ENCODE results near the gene CYP1A1.
A peak's percentile ranks its signal among the peaks of the same experiment; 100 is the strongest.
"Not testable (repeated sequence)": the region's sequence is repeated elsewhere in the genome, so short reads cannot be mapped to it uniquely, and the experiment has no call there.

CYP1A1 gene, protein sequence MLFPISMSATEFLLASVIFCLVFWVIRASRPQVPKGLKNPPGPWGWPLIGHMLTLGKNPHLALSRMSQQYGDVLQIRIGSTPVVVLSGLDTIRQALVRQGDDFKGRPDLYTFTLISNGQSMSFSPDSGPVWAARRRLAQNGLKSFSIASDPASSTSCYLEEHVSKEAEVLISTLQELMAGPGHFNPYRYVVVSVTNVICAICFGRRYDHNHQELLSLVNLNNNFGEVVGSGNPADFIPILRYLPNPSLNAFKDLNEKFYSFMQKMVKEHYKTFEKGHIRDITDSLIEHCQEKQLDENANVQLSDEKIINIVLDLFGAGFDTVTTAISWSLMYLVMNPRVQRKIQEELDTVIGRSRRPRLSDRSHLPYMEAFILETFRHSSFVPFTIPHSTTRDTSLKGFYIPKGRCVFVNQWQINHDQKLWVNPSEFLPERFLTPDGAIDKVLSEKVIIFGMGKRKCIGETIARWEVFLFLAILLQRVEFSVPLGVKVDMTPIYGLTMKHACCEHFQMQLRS

DNA sequence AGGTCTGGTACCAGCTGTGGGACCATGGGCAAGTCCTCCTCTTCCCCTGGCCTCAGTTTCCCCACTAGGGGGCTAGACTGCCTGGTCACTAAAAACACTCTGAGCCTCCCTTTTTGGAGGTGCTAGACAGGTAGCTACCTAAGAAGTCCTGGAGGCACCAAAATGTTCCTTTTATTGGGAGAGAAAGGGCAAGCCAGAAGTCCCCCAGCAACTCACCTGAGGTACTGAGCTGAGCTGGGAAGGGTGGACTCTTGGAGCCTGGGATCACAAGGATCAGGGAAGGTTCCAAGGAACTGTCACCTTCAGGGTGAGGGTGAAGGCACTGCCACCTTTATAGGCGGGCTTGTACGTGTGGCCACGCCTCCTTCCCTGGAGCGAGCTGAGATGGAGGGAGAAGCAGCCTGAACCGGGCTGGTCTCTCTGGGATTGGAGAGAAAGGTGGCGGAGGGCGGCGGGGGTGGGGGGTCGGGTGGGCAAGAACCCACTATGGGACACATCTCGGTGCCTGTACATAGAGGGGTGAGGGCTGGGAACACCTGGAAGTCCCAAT lies at the start of gene CYP1A1:
Gene CYP1A1, minus strand, starts transcription at position 304 of the 550 bp plus-strand sequence. CDS start 2,431 bp downstream, outside the sequence.
- DNase-seq, result no peak

DNA sequence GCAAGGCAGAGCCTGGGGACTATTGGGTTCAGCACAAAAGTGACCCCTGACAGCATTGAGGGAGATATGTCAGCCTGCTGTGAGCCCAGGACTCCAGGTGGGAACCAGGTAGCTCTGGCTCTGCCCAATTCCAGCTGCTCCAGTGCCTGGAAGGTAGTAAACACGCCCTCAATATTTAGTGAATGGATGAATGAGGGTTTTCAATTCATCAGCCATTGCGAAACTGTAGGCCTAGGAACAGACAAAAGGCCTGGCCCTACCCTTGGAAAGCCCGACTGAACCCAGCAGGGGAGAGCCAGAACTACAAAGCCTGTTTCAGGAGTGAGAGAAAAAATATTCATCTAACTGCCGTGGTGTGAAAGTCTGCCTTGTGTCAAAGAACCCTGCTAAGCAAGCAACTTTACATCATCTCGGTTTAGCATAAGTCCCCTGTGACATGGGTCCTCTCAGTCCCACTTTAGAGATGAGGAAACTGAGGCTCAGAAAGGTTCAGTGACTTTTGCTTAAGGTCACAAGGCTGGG lies 48.5 kb upstream of the CYP1A1 start:
- no peak for DNase-seq

DNA sequence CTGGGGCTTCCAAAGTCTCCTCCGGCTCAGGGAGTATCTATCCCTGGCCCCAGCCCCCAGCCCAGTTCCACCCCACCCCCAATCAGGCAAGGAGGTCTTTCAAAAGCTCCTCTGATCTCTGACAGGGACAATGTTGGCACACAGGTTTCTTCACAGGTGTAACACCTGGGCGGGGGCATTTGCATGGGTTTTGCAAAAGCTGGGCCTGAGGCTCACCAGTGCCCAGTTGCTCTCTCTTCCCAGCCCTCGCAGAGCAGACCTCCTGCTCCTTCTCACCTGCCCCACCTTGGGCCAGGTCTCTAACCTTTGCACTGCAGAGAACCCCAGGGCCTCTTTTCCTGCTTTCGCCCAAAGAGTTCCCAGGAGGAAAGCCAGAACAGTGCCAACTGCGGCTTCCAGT lies 48.0 kb upstream of the CYP1A1 start:
- no peak for DNase-seq

DNA sequence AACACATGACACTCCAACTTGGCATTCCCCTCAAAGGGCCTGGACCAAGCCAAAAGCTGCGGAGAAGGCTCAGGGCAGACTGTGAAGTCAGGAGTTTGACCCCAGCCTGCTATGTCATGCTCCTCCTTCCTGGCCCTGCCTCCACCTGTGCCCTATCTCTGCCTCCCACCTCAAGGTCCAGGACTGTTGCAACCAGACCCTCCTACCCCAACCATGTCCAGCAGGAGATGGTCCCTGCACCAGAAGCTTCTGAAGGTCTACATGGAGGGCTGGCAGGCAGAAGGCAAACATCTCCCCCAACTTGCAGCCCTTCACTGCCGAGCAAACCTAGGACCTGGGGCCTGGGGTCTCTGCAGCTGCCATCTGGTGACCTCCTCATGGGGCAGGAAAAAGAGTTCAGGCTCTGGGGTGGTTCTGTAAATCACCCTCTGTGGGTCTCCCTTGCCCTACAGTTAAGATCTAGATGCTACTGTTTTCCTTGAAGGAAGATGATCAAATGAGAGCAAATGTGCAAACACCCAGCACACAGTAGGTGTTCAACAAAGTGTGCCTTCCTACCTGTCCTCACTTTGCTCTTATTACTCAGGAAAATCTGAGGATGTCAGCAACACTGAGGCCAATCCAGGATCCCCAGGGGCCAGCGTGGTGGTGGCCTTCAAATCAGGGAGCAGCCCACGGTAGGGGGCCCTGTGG lies 45.0 kb upstream of the CYP1A1 start:
- no peak for DNase-seq

DNA sequence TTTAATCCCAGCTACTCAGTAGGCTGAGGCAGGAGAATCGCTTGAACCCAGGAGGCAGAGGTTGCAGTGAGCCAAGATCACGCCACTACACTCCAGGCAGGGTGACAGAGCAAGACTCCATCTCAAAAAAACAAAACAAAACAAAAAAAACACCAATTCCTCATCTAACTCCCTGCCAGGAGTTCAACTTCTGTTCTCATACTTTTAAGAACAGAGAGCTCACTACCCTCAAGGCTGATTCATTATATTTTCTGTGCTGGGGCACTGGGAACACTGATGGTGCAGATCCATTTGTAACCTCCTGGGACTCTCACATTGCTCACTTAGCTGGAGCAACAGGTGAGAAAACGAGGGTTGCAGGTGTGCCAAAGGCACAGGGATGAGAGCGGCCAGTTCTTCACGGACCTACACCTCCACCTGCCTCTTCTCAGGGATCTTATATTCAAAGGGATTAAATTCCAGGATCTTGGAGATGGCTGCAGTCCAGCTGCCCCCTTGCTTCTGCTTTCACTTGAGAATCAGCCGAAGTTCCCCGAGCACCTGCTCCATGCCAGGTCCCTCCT lies 44.2 kb upstream of the CYP1A1 start:
- no peak for DNase-seq

DNA sequence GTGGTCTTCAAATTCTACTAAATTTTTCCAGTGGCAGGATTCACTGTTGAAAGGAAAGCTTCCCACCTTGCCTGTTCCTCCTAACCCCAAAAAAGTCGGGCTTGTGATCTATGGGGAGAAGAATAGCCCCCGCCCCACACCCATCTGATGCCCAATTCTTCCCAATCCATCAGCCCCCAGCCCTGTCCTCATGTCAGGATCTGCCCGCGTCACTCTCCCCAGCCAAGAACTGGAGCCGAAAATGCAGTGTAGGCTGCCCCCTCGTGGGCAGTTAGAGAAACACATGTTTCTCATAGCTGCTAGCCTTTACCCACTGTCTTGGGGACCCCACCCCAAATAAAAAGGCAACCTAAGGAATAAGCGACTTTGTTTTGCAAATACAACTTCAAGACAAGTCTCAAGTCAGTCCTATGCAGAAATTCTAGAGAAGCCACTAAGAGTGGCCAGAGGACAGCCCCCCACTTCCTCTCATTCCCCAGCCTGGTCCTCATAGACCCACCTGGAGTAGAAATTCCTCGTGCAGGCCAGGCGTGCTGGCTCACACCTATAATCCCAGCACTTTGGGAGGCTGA lies 43.5 kb upstream of the CYP1A1 start:
- peak; percentile 22 for DNase-seq

DNA sequence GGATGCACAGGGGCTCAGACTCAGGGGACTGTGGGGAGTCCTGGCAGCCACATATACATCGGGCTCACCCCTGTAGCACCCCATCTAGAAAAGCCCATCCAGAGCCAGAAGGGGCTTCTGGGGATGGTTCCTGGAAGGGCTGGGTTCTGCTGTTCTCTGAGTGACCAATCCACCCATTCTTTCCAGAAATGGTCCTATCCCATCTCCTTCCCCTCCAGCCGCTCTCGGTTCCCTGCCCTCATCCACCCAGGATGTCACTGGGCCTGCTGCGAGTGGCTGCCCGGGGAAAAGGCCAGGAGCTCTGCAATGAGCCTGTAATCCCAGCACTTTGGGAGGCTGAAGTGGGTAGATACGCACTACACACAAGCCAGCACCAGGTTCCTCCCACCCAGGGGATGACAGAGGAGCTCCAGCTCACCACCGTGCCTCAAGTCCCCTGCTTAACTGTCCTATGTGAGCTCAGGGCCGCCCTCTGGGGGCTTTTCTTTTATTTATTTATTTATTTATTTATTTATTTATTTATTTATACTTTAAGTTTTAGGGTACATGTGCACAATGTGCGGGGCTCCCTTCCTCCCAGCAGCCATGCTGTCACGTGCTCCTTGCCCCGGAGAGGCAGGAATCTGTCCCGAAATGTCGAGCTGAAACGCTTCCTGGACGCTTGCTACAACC lies 42.9 kb upstream of the CYP1A1 start:
- DNase-seq, result no peak

DNA sequence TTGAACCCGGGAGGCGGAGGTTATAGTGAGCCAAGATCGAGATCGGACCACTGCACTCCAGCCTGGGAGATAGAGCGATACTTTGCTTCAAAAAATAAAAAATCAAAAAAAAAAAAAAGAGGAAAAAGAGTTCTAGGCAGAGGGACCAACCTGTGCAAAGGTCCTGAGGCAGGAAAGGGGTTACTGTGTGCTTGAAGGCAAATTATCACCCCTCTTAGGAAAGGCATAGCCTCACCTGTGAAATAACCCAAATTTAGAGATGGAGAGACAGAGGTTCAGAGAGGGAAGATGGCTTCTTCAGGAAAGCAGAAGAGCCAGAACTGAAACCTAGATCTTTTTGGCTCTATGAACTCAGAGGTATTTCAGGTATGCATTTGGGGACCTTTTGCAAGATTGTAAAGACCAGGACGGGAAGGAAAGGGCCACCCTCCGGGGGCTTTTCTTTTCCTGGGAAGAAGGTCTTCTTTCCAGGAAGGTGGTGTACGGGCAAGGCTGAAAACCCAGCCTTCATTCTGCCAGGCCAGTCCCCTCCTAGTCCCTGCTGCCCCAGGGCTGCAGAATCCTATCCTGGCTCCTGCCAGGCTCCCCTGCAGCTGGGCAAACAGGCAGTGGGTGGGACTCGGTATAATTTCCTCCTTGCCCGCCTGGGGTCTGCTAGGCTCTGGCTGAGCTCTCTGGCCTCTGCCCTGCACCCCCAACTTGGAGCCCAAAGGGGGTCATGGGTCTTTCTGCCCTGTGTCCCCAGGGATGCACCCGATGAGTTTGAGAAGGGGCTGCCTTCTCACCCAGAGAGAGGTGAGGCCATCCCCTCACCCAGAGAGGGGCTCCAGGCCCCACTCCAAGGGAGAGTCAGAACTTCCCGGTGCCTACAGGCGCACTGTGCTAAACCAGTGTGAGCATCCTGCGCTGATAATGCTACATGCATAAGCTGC lies 42.1 kb upstream of the CYP1A1 start:
- DNase-seq, result no peak

DNA sequence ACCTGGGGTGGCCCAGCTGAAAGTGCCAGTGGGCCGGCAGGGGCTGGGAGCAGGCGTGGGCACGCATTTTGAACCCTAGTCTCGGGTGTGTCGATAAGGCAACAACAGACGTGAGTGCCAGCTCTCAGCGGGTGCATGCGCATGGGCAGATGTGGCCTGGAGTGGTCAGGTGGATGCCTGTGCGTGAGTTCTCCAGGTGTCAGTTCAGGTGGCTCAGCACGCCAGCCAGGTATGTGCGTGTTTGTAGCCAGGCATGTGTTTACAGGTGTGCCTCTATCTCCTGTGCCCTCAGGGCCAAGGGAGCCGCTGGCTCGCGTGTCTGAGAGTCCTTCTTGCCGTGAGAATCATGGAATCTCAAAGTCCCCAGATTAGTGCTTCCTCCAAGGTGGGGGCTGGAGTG lies 38.1 kb upstream of the CYP1A1 start:
- DNase-seq, result no peak

DNA sequence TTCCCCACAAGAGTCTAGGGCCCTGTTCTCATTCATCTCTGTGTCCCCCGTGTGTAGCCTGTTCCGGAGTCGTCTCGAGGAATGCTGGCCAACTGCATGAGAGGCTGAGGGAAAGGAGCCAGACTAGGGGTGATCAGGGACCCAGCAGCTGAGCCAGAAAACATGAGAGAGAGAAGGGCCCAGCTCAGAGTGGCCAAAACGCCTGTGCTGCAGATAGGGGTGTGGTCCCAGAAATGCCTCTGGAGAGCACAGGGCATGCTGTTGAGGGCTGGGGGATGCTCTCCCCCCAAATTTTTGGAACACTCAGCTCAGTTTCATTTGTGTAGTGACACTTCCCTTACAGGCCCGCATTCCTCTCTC lies 37.4 kb upstream of the CYP1A1 start:
- DNase-seq, result no peak

DNA sequence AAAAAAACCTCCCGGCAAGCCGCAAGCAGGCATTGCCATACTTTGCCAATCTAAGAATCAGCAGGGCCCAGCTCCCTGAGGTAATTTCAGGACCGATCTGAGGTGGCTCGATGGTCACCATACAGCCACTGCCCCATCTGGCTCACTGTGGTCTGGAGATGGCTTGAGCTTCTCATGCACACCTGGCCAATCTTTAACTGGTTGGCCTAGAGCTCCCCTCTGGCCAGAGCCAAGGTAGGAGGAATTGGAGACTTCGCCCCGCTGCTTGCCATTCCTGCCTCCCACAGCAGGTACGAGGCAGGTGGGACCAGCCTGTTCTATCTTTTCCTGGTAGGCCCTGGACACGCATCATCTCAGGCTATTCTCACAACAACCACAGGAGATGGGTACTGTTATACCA lies 33.4 kb upstream of the CYP1A1 start:
- DNase-seq, result no peak

DNA sequence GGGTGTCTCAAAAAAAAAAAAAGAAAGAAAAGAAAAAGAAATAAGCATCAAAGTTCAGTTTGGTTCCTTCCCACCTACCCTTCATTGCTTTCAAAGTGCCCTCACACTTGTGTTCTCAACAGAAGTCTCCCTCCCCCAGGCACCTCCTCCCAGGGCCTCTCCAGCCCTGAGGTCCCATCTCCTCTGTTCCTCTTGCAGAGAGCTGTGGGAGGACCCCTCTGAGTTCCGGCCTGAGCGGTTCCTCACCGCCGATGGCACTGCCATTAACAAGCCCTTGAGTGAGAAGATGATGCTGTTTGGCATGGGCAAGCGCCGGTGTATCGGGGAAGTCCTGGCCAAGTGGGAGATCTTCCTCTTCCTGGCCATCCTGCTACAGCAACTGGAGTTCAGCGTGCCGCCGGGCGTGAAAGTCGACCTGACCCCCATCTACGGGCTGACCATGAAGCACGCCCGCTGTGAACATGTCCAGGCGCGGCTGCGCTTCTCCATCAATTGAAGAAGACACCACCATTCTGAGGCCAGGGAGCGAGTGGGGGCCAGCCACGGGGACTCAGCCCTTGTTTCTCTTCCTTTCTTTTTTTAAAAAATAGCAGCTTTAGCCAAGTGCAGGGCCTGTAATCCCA lies 29.4 kb upstream of the CYP1A1 start:
- DNase-seq, result no peak

DNA sequence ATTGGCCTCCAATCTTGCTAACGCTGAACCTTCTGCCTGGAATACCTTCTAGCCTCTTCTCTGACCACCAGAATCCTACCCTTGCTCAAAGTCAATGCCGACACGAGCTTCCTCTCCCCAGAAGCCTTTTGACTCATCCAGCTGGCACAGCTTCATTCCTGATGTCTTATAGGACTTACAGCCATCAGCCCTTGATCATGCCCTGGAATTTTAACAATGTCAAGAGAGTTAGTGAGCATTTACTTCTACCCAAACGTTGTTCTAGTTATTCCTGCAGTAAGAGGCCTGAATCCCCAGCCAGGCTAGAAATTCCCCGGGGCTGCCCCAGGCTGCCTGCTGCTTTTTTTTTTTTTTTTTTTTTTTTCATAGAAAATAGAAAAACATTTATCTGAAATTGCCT lies 27.2 kb upstream of the CYP1A1 start:
- DNase-seq, result no peak

DNA sequence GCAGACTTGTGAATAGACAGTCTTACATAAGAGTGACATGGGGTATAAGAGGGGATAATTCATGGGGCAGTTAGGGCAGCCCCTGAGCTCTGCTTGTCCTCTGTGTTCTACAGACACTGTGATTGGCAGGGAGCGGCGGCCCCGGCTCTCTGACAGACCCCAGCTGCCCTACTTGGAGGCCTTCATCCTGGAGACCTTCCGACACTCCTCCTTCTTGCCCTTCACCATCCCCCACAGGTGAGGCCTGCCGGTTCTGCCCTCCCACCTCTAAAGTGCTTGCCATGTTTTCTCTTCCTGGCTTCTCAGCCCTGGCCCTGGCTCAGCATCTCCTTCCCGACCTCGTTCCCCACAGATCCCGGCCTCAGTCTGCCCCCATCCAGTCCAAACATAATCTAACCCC lies 26.7 kb upstream of the CYP1A1 start:
- no peak for DNase-seq

DNA sequence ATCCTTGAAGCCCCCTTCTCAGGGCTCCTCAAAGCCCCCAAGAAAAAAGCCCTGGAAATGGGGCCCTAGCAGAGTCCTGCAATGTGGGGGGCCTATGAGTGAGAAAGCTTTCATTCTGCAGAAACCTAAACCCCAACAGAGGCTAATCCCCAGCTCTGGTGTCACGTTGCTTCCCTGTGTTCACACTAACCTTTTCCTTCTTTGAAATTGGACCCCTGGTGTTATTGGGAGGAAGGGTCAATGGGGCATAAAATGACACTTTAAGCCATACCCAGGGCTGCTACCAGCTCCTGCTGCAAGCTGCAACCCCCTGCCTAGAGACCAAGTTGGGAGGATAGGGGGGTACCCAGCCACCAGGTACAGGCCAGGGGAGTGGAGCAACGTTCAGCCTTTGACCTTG lies 25.4 kb upstream of the CYP1A1 start:
- DNase-seq, result no peak

DNA sequence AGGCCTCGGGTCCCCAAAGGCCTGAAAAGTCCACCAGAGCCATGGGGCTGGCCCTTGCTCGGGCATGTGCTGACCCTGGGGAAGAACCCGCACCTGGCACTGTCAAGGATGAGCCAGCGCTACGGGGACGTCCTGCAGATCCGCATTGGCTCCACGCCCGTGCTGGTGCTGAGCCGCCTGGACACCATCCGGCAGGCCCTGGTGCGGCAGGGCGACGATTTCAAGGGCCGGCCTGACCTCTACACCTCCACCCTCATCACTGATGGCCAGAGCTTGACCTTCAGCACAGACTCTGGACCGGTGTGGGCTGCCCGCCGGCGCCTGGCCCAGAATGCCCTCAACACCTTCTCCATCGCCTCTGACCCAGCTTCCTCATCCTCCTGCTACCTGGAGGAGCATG lies 24.5 kb upstream of the CYP1A1 start:
- DNase-seq, result no peak

DNA sequence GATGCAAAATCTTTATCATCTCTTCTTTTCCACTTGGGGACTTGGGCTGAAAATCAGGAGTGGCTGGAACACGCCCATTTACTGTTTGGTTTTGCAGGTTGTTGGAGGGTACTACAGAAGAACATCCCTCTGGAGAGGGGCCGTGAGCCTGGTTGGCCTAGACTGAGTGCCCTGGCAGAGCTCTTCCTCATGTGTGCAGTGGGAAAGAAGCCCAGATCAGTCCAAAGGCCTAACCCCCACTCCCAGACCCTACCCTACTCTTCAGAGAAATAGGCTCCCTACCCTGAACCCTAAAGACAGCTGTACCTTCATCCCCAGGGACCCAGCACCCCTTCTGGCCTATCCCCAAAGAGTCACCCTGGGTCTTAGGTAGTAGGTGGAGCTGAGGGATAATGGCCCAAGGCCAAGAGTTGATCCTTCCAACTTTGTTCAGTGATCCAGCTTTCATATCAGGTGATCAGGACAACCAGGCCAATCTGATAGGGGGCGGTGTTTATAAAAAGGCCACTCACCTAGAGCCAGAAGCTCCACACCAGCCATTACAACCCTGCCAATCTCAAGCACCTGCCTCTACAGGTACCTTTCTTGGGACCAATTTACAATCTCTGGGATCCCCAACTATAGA lies 23.1 kb upstream of the CYP1A1 start, which contains the start of gene CYP1A2:
Gene CYP1A2, plus strand, starts transcription at position 524 of the 625 bp plus-strand sequence. CDS start 894 bp downstream, outside the sequence.
- DNase-seq, result no peak

DNA sequence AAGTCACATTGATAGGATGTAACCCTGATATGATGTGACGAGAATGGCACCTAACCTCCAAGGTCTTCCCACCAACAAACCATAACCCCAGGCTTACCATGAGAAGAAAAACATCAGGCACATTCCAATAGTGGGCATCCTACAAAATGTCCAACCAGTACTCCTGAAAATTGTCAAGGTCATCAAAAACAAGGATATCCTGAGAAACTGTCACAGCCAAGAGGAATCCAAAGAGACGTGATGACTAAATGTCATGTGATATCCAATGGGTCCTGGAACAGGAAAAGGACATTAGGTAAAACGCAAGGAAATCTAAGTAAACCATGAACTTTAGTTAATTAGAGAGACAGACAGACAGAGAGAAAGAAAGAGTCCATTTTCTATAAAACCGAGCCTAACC lies 21.1 kb upstream of the CYP1A1 start:
- DNase-seq, result no peak

DNA sequence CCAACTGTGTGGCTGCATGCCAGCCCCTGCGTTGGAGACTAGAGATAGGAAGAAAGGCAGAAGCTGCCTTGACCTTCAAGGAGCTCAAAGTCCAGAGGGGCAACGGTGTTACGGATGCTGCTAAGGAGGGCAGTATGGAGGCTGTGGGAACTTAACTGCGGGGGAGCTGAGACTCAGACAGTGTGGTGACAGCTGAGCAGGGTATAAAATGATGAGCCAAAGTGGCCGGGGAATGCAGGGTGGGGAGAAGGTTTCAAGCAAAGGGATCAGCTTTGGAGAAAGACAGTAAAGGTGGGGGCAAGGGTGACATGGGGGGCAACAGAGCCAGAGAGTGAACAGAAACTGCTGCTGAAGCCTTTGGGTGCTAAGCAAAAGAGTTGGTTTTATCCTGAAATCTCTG lies 17.1 kb upstream of the CYP1A1 start:
- DNase-seq, result no peak

DNA sequence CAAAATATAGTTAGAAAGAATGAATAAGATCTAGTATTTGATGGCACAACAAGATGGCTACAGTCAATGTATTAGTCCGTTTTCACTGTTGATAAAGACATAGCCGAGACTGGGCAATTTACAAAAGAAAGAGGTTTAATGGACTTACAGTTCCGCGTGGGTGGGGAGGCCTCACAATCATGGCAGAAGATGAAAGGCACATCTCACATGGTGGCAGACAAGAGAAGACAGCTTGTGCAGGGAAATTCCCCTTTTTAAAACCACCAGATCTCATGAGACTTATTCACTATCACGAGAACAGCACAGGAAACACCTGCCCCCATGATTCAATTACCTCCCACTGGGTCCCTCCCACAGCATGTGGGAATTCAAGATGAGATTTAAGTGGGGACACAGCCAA lies 12.9 kb upstream of the CYP1A1 start:
- DNase-seq, result not testable (repeated sequence)
